SU-DHL-6 (cell line): Measurements from ENCODE around the gene UBTF.

Source experiments
- CTCF ChIP-seq: fragments of 200-600 bp; sonication (generic); IDR thresholded peaks from one replicate; pipeline ENCODE4 v1.5.1; 2017; ENCODE audit warnings: antibody characterized with exemption, mild to moderate bottlenecking, low read length, moderate library complexity; ENCODE audit not compliant: insufficient read depth, poor library complexity, severe bottlenecking
- EZH2phosphoT487 ChIP-seq: fragments of 200-600 bp; sonication (generic), shearing (Covaris generic); conservative IDR thresholded peaks from 2 replicates; pipeline ENCODE4 v1.6.1; 2018; ENCODE audit warnings: mild to moderate bottlenecking, antibody characterized with exemption, low read length, moderate library complexity, mixed read lengths

GRCh38 chr17:44178133-44178532 lies 41.3 kb downstream of the UBTF start:
- TF ChIP-seq CTCF = no peak
- TF ChIP-seq EZH2phosphoT487 = no peak
